Measurements from ENCODE around the gene SLC16A4. TPM values are rescaled to one million over a fixed set of nuclear protein-coding genes. Genes with fewer than 3 reads are reported as not detected.

Gene SLC16A4
- total and polyA plus RNA-seq, 2 experiments from 2014 or later: 10.7 to 16.2 TPM

DNA sequence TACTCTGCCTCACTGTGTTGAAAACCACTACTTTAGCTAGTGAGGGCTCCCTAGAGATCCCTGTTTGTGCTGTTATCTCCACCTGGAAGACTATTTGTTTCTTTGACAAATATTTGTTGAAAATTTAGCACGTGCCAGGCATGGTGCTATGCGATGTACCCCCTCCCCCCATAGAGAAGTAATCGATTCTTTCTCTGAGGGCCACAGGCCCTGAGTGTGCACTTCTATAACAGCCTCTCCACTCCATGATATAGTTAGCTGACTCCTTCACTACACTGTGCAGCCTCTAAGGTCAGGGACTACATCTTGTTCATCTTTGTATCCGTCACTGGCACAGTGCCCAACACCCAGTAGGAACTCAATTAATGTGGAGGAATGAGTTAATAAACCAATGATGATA is 69.0 kb downstream of the SLC16A4 start:
- no peaks in the 10 kb centered on the region for H3K27me3 ChIP-seq
- H2AFZ ChIP-seq: no peak overlapping the region
- H3K79me2 ChIP-seq: no peaks in the 10 kb centered on the region
- H3K9me3 ChIP-seq (ENCODE audit: low read depth): no peaks in the 10 kb centered on the region
- 66% methylated on average over 4 of the region's 4 CpGs for WGBS (ENCODE audit: low lambda C conversion rate, missing lambda C conversion rate)
- peaks cover 5% of the 10 kb centered on the region for H3K4me1 ChIP-seq (ENCODE audit: insufficient read depth)
- H3K4me3 ChIP-seq: no peak overlapping the region
- H3K36me3 ChIP-seq (replicated peaks; ENCODE audit: insufficient read depth, low read depth): no peaks in the 10 kb centered on the region
- no peak overlapping the region for H3K4me2 ChIP-seq
- no peak for DNase-seq (ENCODE audit: low spot score)
- no peak overlapping the region for H3K27ac ChIP-seq
- TF ChIP-seq, protein P1, sequence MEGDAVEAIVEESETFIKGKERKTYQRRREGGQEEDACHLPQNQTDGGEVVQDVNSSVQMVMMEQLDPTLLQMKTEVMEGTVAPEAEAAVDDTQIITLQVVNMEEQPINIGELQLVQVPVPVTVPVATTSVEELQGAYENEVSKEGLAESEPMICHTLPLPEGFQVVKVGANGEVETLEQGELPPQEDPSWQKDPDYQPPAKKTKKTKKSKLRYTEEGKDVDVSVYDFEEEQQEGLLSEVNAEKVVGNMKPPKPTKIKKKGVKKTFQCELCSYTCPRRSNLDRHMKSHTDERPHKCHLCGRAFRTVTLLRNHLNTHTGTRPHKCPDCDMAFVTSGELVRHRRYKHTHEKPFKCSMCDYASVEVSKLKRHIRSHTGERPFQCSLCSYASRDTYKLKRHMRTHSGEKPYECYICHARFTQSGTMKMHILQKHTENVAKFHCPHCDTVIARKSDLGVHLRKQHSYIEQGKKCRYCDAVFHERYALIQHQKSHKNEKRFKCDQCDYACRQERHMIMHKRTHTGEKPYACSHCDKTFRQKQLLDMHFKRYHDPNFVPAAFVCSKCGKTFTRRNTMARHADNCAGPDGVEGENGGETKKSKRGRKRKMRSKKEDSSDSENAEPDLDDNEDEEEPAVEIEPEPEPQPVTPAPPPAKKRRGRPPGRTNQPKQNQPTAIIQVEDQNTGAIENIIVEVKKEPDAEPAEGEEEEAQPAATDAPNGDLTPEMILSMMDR (IDR thresholded peaks at IDR 0.05; ENCODE audit: poor library complexity): no peak
- TF ChIP-seq EZH2 (IDR thresholded peaks at IDR 0.05; ENCODE audit: borderline replicate concordance): no peak
- no peak for TF ChIP-seq EZH2phosphoT487 (IDR thresholded peaks at IDR 0.05; ENCODE audit: low read depth, severe bottlenecking, unreplicated experiment)
- no peaks in the 10 kb centered on the region for H4K20me1 ChIP-seq (ENCODE audit: insufficient read depth, poor library complexity, severe bottlenecking)
- H3K9me2 ChIP-seq (replicated peaks; ENCODE audit: insufficient read depth): no peaks in the 10 kb centered on the region

DNA sequence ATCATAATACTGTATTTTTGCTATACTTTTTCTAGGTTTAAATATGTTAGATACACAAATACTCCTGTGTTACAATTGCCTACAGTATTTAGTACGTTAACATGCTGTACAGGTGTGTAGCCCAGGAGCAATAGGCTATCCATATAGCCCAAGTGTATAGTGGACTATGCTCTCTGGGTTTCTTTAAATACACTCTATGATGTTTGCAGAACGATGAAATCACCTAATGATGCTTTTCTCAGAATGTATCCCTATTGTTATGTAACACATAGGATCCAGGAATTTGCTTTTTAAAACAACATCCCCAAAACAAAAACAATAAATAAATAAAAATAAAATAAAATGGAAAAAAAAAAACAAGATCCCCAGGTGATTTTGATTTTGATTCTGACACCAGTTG is 69.8 kb downstream of the SLC16A4 start:
- H3K9me3 ChIP-seq (ENCODE audit: low read depth): no peaks in the 10 kb centered on the region
- TF ChIP-seq EZH2phosphoT487 (IDR thresholded peaks at IDR 0.05; ENCODE audit: low read depth, severe bottlenecking, unreplicated experiment): no peak
- TF ChIP-seq EZH2 (IDR thresholded peaks at IDR 0.05; ENCODE audit: borderline replicate concordance): no peak
- TF ChIP-seq, protein P1 (IDR thresholded peaks at IDR 0.05; ENCODE audit: poor library complexity): no peak
- 63% methylated on average over 2 of the region's 2 CpGs for WGBS (ENCODE audit: low lambda C conversion rate, missing lambda C conversion rate)
- peaks cover 5% of the 10 kb centered on the region for H3K4me1 ChIP-seq (ENCODE audit: insufficient read depth)
- no peak overlapping the region for H3K27ac ChIP-seq
- H3K36me3 ChIP-seq (replicated peaks; ENCODE audit: insufficient read depth, low read depth): no peaks in the 10 kb centered on the region
- no peak overlapping the region for H3K4me2 ChIP-seq
- H3K9me2 ChIP-seq (replicated peaks; ENCODE audit: insufficient read depth): no peaks in the 10 kb centered on the region
- no peaks in the 10 kb centered on the region for H3K79me2 ChIP-seq
- no peaks in the 10 kb centered on the region for H3K27me3 ChIP-seq
- no peak for DNase-seq (ENCODE audit: low spot score)
- no peaks in the 10 kb centered on the region for H4K20me1 ChIP-seq (ENCODE audit: insufficient read depth, poor library complexity, severe bottlenecking)
- H3K4me3 ChIP-seq: no peak overlapping the region
- H2AFZ ChIP-seq: no peak overlapping the region

DNA sequence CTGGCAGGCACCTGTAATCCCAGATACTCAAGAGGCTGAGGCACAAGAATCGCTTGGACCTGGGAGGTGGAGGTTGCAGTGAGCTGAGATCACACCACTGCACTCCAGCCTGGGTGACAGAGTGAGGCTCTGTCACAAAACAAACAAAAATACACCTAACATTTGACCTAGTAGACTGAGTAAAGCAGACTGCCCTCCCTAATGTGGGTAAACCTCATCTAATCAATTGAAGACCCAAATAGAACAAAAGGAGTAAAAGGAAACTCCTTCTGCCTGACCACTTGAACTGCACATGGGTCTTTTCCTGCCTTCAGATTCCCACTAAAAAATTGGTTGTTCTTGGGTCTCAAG is 70.7 kb downstream of the SLC16A4 start:
- H3K4me2 ChIP-seq: no peak overlapping the region
- H3K9me2 ChIP-seq (replicated peaks; ENCODE audit: insufficient read depth): no peaks in the 10 kb centered on the region
- 63% methylated on average over 1 of the region's 1 CpG for WGBS (ENCODE audit: low lambda C conversion rate, missing lambda C conversion rate)
- no peaks in the 10 kb centered on the region for H3K36me3 ChIP-seq (replicated peaks; ENCODE audit: insufficient read depth, low read depth)
- peaks cover 5% of the 10 kb centered on the region for H3K4me1 ChIP-seq (ENCODE audit: insufficient read depth)
- TF ChIP-seq EZH2 (IDR thresholded peaks at IDR 0.05; ENCODE audit: borderline replicate concordance) (no peak), EZH2phosphoT487 (IDR thresholded peaks at IDR 0.05; ENCODE audit: low read depth, severe bottlenecking, unreplicated experiment) (no peak)
- TF ChIP-seq, protein P1 (IDR thresholded peaks at IDR 0.05; ENCODE audit: poor library complexity): no peak
- H3K4me3 ChIP-seq: no peak overlapping the region
- no peaks in the 10 kb centered on the region for H3K27me3 ChIP-seq
- DNase-seq (ENCODE audit: low spot score): no peak
- no peaks in the 10 kb centered on the region for H3K79me2 ChIP-seq
- no peaks in the 10 kb centered on the region for H3K9me3 ChIP-seq (ENCODE audit: low read depth)
- H4K20me1 ChIP-seq (ENCODE audit: insufficient read depth, poor library complexity, severe bottlenecking): no peaks in the 10 kb centered on the region
- H2AFZ ChIP-seq: no peak overlapping the region
- peak overlapping the region; percentile 47 for H3K27ac ChIP-seq

Measured in hepatocyte (in vitro differentiated cells).